ENCODE data around the gene XRCC3. TPM values are rescaled to one million over a fixed set of nuclear protein-coding genes. Genes with fewer than 3 reads are reported as not detected.

XRCC3 gene
- total and polyA plus RNA-seq, 10 of the 15 experiments (the other 5 are each of a cell fraction or from before 2014, with no cell fraction given) = 0.37 to 52.0 (median 26.8) TPM

DNA sequence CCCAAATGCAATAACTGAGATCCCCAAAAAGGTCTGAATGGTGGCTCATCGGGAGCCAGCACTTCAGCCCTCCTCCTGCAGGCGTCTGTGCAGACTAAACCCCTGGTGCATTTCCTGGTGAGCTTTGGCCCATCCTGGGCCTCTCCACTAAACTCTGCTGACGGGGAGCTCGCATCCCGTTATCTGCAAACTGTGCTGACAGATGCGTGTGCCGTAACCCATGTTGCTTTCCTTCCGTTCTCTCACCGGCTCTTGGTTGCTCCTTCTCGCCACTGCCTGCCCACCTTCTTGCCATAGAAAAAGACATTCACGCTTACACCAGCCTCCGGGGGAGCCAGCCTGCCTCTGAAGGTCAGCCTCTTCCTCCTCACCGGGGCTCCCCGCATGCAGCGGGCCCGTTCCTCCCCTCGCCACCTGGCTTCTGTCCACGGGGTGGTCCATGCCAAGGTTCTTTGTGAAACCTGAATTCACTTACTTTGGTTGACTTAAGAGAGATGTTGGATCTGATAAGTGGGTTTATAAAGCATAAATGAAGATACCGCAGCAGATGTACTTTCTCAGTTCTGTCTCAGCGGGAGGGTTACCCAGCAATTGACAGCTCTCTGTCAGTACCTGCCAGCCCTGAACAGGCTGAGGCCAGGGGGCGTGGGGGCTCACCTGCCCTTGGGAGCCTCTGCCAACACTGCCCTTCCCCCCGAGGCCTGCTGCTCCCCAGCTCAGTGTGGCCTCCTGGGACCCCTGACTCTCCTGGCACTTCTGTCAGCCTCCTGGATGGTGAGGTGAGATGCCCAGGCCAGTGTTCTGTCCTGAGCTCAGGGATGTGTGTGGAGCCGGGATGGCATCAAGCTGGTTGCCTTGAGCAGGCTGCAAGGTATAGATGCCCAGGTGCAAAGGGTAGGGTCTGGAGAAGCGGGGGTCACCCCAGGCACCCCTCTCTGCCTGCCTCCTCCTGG is 14.5 kb upstream of the XRCC3 start (continued):
- TF ChIP-seq, protein P1, sequence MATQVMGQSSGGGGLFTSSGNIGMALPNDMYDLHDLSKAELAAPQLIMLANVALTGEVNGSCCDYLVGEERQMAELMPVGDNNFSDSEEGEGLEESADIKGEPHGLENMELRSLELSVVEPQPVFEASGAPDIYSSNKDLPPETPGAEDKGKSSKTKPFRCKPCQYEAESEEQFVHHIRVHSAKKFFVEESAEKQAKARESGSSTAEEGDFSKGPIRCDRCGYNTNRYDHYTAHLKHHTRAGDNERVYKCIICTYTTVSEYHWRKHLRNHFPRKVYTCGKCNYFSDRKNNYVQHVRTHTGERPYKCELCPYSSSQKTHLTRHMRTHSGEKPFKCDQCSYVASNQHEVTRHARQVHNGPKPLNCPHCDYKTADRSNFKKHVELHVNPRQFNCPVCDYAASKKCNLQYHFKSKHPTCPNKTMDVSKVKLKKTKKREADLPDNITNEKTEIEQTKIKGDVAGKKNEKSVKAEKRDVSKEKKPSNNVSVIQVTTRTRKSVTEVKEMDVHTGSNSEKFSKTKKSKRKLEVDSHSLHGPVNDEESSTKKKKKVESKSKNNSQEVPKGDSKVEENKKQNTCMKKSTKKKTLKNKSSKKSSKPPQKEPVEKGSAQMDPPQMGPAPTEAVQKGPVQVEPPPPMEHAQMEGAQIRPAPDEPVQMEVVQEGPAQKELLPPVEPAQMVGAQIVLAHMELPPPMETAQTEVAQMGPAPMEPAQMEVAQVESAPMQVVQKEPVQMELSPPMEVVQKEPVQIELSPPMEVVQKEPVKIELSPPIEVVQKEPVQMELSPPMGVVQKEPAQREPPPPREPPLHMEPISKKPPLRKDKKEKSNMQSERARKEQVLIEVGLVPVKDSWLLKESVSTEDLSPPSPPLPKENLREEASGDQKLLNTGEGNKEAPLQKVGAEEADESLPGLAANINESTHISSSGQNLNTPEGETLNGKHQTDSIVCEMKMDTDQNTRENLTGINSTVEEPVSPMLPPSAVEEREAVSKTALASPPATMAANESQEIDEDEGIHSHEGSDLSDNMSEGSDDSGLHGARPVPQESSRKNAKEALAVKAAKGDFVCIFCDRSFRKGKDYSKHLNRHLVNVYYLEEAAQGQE (IDR thresholded peaks at IDR 0.05; ENCODE audit: low read depth, low read length) = no peak
- TF ChIP-seq JUNB (IDR thresholded peaks at IDR 0.05) = no peak

DNA sequence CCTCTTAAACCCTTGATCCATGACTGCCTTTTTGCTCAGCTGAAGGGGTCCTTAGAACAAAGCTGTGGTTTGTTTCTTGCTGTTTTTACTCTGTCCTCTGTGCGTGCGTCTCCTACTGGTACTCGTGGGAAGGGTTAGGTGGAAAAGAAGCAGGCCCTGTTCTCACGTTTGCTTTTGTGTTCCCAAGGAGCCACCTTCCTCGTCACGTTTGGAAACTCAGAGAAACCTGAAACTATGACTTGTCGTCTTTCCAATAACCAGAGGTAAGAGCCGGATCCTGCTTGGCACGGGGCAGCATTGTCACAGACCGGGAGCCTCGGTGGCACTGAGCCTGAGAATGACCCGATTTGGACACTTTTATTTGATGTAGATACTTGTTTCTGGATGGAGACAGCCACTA is 13.5 kb upstream of the XRCC3 start:
- Histone ChIP-seq H4K20me1 (ENCODE audit: control insufficient read depth, insufficient read depth) (no peaks in the 10 kb centered on the region), H3K79me2 (ENCODE audit: control insufficient read depth, insufficient read depth, low read length) (no peaks in the 10 kb centered on the region), H3K27ac (ENCODE audit: control insufficient read depth, insufficient read depth) (no peak overlapping the region), H3K4me2 (ENCODE audit: control insufficient read depth, insufficient read depth) (no peak overlapping the region), H3K9me3 (replicated peaks; ENCODE audit: control insufficient read depth, insufficient read depth, low read length) (no peaks in the 10 kb centered on the region), H2AFZ (ENCODE audit: control insufficient read depth, low read depth, low read length) (no peak overlapping the region), H3K36me3 (ENCODE audit: control insufficient read depth in 2 of 2, insufficient read depth in 2 of 2, low read length in 1 of 2) (peaks cover 3 to 13% of the 10 kb centered on the region in 2 experiments; a peak in 3 of 4 replicates), H3K27me3 (replicated peaks in 1 of 2; ENCODE audit: control insufficient read depth in 2 of 2, insufficient read depth in 2 of 2, low read length in 1 of 2) (no peaks in the 10 kb centered on the region), H3K9ac (ENCODE audit: control insufficient read depth, insufficient read depth, low read length) (no peak overlapping the region), H3K4me1 (ENCODE audit: control insufficient read depth, insufficient read depth, low read length) (no peaks in the 10 kb centered on the region), H3K4me3 (no peak overlapping the region)
- ChIA-PET CTCF (no interaction called here), SMC1A (ENCODE audit: uncharacterized antibody, unreplicated experiment) (no interaction called here), POLR2A (no interaction called here), RAD21 (ENCODE audit: unreplicated experiment) (interaction anchor here (0.6 kb wide), 1 partner anchor 266 kb away, joined by 3 read pairs; no protein-coding TSS in a partner anchor)
- FAIRE-seq = no peak
- no TSS peak for BruUV-seq (replicated peaks)
- 93% methylated on average over 12 of the region's 12 CpGs for WGBS (ENCODE audit: insufficient coverage, insufficient replicate concordance, low lambda C conversion rate, missing lambda C conversion rate)
- intact Hi-C loops (cut with micrococcal nuclease; ENCODE audit: unreplicated experiment) = no loop called here
- ATAC-seq = no peak
- in situ Hi-C loops (cut with MboI) = no loop called here
- DNase-seq (ENCODE audit: low read depth, low spot score) = no peak
- TF ChIP-seq, protein P2, sequence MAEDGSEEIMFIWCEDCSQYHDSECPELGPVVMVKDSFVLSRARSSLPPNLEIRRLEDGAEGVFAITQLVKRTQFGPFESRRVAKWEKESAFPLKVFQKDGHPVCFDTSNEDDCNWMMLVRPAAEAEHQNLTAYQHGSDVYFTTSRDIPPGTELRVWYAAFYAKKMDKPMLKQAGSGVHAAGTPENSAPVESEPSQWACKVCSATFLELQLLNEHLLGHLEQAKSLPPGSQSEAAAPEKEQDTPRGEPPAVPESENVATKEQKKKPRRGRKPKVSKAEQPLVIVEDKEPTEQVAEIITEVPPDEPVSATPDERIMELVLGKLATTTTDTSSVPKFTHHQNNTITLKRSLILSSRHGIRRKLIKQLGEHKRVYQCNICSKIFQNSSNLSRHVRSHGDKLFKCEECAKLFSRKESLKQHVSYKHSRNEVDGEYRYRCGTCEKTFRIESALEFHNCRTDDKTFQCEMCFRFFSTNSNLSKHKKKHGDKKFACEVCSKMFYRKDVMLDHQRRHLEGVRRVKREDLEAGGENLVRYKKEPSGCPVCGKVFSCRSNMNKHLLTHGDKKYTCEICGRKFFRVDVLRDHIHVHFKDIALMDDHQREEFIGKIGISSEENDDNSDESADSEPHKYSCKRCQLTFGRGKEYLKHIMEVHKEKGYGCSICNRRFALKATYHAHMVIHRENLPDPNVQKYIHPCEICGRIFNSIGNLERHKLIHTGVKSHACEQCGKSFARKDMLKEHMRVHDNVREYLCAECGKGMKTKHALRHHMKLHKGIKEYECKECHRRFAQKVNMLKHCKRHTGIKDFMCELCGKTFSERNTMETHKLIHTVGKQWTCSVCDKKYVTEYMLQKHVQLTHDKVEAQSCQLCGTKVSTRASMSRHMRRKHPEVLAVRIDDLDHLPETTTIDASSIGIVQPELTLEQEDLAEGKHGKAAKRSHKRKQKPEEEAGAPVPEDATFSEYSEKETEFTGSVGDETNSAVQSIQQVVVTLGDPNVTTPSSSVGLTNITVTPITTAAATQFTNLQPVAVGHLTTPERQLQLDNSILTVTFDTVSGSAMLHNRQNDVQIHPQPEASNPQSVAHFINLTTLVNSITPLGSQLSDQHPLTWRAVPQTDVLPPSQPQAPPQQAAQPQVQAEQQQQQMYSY (CRISPR knock-in tag; IDR thresholded peaks at IDR 0.05) = no peak
- TF ChIP-seq, protein P3, sequence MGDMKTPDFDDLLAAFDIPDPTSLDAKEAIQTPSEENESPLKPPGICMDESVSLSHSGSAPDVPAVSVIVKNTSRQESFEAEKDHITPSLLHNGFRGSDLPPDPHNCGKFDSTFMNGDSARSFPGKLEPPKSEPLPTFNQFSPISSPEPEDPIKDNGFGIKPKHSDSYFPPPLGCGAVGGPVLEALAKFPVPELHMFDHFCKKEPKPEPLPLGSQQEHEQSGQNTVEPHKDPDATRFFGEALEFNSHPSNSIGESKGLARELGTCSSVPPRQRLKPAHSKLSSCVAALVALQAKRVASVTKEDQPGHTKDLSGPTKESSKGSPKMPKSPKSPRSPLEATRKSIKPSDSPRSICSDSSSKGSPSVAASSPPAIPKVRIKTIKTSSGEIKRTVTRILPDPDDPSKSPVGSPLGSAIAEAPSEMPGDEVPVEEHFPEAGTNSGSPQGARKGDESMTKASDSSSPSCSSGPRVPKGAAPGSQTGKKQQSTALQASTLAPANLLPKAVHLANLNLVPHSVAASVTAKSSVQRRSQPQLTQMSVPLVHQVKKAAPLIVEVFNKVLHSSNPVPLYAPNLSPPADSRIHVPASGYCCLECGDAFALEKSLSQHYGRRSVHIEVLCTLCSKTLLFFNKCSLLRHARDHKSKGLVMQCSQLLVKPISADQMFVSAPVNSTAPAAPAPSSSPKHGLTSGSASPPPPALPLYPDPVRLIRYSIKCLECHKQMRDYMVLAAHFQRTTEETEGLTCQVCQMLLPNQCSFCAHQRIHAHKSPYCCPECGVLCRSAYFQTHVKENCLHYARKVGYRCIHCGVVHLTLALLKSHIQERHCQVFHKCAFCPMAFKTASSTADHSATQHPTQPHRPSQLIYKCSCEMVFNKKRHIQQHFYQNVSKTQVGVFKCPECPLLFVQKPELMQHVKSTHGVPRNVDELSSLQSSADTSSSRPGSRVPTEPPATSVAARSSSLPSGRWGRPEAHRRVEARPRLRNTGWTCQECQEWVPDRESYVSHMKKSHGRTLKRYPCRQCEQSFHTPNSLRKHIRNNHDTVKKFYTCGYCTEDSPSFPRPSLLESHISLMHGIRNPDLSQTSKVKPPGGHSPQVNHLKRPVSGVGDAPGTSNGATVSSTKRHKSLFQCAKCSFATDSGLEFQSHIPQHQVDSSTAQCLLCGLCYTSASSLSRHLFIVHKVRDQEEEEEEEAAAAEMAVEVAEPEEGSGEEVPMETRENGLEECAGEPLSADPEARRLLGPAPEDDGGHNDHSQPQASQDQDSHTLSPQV (IDR thresholded peaks at IDR 0.05) = no peak
- TF ChIP-seq, protein P4, sequence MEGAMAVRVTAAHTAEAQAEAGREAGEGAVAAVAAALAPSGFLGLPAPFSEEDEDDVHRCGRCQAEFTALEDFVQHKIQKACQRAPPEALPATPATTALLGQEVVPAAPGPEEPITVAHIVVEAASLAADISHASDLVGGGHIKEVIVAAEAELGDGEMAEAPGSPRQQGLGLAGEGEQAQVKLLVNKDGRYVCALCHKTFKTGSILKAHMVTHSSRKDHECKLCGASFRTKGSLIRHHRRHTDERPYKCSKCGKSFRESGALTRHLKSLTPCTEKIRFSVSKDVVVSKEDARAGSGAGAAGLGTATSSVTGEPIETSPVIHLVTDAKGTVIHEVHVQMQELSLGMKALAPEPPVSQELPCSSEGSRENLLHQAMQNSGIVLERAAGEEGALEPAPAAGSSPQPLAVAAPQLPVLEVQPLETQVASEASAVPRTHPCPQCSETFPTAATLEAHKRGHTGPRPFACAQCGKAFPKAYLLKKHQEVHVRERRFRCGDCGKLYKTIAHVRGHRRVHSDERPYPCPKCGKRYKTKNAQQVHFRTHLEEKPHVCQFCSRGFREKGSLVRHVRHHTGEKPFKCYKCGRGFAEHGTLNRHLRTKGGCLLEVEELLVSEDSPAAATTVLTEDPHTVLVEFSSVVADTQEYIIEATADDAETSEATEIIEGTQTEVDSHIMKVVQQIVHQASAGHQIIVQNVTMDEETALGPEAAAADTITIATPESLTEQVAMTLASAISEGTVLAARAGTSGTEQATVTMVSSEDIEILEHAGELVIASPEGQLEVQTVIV (IDR thresholded peaks at IDR 0.05; ENCODE audit: borderline replicate concordance, partially characterized antibody) = no peak
